GM18502 (cell line): Measurements from ENCODE around the gene SERTAD1.

Source experiments
- ATAC-seq: cut with Tn5 transposase; IDR thresholded peaks from one replicate; pipeline ENCODE4 v1.9.1; 2021; ENCODE audit warnings: mild to moderate bottlenecking; ENCODE audit not compliant: unreplicated experiment, poor library complexity

The SERTAD1 gene

DNA sequence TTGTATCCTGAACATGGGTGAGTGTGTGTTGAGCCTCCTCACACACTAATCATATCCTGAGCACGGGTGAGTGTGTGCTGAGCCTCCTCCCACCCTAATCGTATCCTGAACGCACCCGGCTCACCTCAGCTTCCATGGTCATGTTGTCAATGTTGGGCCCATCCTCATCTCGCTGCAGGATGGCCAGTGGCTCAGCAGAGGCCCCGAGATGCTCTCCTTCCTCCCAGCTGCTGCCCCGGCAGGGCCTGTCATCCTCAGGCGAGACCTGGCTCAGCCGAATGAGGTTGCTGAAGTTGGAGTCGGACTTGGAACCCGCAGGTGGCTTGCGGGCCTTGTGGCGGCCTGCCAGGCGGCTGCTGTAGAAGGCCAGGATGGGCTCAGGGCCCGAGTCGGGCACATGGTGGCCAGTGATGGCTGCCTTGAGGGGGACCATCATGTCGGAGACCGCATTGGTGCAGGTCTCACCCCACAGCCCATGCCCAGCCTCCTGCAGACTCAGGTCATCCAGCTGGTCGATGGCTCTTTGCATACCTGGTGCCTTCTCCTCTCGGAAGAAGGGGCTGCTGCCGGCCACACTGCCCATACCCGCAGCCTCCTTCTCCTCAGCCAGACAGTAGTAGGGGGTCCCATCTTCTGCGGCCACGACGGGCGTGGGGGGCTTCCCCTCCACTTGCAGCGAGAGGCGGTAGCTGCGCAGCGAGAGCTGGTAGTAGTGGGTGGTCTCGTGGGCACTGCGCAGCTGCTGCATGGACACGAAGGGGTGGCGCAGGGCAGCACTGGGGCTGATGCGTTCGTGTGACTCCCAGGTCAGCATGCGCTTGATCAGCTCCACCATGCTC is 45.4 kb downstream of the SERTAD1 start:
- ATAC-seq, result no peak

DNA sequence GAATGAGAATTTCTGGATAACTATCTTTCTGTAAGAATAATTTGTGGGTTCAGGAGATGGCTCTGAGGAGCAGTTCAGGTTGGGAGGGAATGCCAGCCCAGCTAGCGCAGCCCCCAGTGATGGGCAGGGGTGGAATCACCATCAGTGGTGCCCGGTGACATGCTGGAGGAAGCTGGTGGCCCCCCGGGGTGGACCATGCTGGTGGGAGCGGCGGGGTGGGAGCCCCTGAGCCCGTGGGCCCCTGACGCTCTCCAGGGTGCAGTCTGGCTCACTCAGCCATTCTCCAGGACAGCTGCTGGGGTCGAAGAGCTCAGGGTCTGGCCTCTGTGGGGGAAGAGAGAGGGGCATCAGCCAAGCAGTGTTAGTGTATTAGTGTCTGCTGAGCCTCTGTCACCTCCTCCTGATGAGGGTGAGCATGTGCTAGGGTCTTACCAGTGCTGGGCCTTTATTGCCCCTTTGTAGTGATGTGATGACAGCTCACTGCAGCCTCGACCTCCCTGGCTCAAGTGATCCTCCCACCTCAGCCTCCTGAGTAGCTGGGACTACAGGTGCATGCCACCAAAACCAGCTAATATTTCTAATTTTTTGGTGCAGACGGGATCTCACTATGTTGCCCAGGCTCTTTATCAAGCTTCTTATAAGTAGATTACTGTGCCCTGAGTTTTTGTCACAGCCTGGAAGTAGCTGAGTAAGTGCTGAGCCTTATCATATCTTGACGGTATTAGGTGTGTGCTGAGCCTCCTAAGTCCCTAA is 46.2 kb downstream of the SERTAD1 start:
- ATAC-seq, result no peak

DNA sequence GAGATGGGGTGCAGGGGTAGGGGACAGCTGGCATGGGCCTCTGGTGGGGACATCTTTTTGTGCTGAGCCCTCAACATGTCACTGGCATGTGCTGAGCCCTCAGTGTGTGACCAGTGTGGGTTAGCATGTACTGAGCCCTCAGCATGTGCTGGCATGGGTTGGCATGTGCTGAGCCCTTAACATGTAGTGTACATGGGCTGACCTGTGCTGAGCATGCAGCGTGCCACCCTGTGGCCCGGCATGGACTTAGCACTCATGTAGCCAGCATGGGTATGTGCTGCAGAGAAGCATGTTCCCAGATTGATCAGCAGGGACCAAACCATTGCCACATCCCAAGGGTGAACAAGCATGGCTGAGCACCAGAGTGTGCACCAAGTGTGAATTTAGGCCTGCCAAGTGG is 47.3 kb downstream of the SERTAD1 start:
- no peak for ATAC-seq

DNA sequence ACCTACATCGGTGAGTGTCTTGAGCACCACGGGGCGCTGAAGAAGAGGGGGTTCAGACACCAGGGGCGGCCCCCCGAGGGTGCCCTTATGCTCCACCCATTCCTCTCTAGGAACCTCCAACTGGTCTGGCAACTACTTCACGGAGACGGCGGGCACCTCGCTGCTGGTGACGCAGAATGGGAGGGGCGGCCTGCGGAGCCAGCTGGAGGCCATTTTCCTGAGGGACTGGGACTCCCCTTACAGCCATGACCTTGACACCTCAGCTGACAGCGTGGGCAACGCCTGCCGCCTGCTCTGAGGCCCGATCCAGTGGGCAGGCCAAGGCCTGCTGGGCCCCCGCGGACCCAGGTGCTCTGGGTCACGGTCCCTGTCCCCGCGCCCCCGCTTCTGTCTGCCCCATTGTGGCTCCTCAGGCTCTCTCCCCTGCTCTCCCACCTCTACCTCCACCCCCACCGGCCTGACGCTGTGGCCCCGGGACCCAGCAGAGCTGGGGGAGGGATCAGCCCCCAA is 47.9 kb downstream of the SERTAD1 start:
- ATAC-seq, result no peak

DNA sequence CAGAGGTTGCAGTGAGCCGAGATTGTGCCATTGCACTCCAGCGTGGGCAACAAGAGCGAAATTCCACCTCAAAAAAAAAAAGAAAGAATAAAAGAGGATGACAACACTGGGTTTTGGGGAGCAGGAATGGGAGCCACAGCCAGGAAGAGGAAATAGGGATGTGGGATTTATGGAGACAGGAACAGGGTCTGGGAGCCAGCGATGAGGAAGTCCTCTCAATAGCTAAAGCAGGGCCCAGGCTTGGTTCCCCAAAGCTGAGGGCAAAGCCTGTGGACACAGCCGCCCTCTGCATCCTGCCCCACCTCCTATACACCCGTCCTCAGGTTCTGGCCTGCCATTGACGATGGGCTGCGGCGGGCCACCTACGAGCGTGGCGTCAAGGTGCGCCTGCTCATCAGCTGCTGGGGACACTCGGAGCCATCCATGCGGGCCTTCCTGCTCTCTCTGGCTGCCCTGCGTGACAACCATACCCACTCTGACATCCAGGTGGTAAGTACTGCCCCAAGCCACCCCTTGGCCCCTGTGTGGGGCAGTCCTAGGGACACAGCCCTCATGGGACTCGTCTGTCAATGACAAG is 49.4 kb downstream of the SERTAD1 start:
- ATAC-seq, result no peak

DNA sequence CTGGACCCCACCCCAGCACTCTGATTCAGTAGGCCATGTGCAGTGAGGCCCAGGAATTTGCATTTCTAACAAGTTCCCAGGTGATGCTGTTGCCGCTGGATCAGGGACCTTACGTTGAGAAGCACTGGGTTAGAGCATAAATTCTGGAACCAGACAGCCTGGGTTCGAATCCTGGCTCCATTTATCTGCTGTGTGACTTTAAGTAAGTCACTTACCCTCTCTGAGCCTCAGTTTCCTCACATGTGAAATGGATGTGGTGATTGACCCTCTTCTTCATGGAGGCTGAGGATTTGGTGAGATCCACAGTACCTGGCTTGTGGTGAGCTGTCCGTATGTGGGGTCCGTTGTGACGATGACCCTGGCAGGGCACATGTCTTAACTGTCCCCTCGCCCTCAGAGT is 51.7 kb downstream of the SERTAD1 start:
- ATAC-seq, result no peak

DNA sequence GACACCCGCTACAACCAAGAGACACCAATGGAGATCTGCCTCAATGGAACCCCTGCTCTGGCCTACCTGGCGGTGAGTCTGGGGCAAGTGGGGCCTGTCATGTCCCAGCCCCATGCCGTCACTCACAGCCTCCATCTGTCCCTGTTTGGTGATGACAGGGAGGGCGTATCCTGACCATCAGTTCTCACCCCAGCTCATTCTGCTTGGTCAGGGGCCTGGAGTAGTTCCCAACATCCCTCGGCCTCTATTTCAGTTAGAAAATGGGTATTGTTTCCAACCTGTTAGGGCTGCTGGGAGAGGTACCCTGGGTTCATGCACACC is 54.0 kb downstream of the SERTAD1 start:
- no peak for ATAC-seq
